Embryonic facial prominence (tissue), 1 donor: ENCODE results near the gene CLINT1.

ENCODE experiments used
- DNase-seq: peaks from one replicate; pipeline ENCODE4 v3.0.0-alpha.2; 2016; ENCODE audit errors: extremely low spot score

CLINT1 gene

GRCh38 chr5:157820593-157821252 is 38.2 kb downstream of the CLINT1 start:
- peak; percentile 53 for DNase-seq

DNA sequence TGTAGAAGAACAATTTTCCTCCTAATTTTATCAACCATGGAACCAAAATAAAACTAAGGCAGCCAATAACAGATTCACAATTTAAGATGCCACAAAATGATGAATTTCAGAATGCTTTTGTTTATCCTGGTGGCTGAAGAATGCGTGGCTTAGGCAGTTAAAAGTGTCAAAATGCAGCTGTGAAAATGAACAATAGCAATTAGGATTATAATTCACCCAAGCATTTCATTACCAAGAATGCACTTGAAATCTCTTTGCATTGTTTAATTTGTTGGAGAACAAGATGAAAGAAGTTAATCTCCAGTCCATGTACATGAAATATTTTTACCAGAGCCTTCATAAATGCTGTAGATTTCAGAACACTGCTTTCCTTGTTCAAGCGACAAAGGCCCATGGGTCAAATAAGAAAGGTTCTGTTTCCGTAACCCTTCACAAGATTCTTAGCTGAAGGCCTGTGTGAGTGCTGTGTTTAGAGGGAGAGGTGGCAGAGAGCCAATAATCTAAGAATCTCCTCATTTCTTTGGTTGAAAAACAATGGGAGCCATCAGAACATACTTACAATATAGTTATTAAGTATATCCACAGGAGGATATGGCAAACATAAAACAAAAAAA is 39.3 kb downstream of the CLINT1 start:
- no peak for DNase-seq

DNA sequence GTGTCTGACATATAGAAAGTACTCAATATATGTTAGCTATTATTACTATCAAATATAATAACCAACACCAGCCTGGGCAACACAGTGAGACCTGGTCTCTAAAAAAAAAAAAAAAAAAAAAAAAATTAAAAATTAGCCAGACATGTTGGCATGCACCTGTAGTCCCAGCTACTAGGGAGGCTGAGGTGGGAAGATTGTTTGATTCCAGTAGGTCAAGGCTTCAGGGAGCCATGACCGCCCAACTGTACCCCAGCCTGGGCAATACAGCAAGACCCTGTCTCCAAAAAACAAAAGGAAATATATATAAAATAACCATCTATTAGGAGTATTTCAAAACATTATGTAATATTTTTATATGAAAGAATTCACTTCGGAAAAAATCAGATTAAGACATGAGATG is 40.6 kb downstream of the CLINT1 start:
- DNase-seq = no peak

DNA sequence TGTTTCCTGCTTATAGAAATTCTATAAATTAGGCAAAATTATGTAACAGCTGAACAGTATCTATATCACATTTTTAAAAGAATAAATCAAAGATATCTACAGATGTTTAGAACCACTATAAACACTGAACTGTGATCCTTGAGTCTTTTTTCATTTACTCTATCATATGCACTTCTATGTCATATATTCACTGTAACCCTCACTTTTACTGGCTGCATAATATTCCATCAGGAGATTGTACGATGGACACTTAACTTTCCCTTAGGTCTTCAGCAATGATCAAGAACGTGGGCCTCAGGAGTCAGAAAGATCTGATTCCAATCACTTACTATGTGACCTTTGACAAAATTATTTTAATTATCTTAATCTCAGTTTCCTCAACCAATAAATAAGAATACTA is 41.0 kb downstream of the CLINT1 start:
- no peak for DNase-seq

GRCh38 chr5:157817387-157817702 is 41.6 kb downstream of the CLINT1 start:
- no peak for DNase-seq

DNA sequence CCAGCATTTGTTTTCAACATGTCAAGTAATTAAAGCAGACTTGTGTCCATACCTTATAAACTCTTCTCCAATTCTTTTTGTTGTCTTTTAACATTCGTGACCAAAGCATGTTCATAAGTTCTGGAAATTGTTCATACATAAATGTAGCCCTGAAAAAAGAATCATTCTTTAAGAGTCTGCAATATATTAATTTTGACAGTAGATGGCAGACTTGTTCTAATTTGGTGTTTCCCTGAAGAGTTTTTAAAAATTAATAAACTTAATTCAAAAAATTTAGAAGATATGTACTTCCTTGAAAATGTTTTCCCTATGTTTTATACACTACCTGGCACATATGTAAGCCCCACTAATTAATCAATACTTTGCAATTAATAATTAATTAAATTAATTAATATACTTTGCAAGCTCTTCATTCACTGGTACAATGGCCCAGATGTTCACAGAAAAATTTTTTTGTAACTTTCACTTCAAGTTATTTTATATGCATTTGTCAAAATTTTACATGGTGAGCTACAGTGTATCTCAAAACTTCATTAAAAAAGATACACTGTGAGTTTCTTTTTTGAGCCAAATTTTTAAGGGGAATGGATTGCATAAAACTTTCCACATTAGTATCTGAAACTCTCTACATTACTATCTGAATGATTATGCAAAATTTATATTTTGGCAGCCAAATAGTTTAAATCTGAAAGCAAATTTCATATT is 42.1 kb downstream of the CLINT1 start:
- peak; percentile 65 for DNase-seq

GRCh38 chr5:157812086-157812485 is 46.9 kb downstream of the CLINT1 start:
- no peak for DNase-seq

DNA sequence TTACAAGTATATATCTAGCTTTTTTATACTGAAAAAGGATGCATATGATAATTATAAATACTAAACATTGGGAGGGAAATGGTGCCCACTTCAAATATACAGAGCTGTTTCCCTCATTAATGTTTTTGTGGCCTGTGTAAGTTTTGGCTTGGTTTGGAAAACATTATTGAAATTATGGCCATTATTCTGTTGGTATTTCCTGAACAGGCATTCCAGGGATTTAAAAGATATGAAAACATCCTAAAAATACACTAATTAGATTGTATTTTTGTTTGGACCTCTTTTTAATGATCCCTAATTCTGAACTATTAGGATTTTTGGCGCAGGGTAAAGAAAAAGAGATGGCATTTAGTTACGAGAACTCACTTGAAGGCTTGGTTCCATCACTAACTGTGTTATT is 50.9 kb downstream of the CLINT1 start:
- DNase-seq = no peak

DNA sequence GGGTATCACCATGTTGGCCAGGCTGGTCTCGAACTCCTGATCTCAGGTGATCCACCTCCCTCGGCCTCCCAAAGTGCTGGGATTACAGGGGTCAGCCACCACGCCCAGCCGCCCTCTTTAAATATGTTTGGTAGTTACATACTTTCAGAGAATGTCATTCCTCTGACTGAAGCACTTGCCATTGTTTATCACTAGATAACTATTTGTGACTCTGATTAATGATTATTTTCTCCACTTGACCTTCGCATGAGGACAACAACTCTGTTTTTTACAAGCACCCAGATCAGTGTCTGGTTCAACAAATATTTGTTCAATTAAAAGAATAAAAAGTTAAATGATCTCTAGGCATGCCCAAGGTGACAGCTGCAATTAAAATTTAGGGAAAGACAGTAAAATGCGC is 56.2 kb downstream of the CLINT1 start:
- no peak for DNase-seq

DNA sequence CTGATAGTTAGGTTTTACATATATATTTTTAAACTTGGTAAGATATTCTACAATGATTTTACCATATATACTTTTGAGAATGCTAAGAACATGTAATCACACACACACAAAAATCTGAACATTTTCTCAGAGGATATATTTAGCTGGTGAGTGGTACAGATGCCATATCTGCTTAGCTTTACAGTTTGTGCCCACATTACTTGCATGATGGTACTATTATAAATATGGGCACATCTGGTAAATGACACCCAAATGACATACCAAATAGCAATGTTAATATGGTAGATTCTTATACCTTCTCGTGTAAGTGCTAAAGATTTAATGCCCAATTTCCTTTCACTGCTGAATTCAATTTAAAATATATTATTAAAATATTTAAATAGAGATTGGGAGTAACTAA is 58.8 kb downstream of the CLINT1 start:
- DNase-seq = no peak

DNA sequence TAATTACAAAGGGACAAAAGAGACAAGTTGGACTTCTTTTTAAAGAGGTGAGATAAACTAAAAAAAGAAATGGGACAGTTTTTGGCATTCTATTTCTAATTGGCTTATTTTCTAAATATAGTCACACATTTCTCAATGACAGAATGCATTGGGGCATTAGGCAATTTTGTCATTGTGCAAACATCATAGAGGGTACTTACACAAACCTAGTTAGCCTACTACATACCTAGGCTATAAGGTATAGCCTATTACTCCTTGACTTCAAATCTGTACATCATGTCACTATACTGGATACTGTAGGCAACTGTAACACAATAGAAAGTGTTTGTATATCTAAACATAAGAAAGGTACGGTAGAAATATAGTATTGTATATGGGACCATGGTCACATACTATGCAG is 59.4 kb downstream of the CLINT1 start:
- DNase-seq = no peak

DNA sequence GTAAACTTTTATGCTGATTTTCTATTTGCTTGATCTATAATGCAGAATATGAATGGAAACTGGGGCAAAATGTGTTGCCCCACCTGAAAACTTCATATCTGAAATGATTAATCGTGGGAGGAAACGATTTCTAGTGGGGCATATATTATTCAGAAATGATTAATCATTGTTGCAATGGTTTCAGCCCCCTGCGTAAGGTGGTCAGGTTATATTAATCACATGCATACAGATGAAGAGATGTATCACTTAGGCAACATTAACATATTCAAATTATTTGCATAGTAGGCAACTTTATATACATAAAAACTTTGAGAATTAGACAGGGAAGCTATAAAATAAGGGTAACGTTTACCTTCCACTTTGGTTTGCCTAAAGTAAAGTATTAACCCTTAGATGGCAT is 65.6 kb downstream of the CLINT1 start:
- no peak for DNase-seq

DNA sequence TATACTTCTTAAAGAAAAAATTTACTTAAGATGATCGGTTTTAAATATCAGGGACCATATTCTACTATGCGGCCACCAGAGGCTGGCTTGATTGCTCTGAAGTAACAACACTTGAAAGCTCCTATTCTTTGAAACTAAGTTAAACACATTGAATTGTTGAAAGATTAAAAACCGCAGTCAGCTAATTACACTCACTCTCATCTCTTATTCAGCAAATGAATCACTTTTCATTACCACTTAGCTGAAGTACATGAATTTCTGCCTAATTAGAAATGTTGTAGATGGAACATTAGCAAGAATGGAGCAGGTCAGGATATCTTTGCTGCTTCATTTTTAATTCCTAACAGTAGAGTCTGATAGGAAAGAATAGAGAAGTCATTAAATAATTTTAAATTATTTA is 73.1 kb downstream of the CLINT1 start:
- no peak for DNase-seq

DNA sequence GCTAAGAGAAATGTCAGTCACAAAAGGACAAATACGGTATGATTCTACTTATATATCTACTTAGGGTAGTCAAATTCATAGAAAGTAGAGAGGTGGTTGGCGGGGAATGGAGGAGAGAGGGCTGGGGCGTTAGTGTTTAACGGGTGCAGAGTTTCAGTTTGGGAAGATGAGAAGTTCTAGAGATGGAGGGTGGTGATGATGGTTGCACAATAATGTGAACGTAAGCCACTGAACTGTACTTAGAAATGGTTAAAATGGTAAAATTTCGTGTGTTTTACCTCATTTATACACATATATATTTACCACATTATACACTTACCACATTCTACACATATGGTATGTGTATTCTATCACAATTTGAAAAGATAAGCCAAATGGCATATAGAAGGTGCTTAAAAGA is 79.7 kb downstream of the CLINT1 start:
- DNase-seq = no peak

GRCh38 chr5:157778121-157778805 is 80.7 kb downstream of the CLINT1 start:
- no peak for DNase-seq

DNA sequence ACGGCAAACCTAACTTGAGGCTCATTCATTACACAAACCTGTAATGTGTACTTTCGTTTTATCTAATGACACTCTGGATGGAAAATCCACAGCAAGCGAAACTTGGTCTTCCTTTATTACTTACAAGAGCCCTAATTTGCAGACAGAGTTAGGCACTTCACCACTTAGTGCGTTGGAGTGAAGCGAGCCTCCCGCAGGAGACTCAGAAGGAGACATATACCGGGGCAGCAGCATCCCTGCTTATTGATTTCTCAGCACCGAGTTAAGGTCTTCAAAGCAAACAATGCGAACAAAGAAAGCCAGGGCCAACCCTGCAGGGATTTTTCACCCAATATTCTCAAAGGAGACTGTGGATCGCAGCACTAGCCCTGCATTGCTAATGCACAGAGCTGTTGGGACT is 86.8 kb downstream of the CLINT1 start:
- DNase-seq = no peak

GRCh38 chr5:157770665-157771064 is 88.3 kb downstream of the CLINT1 start:
- DNase-seq = no peak

GRCh38 chr5:157767689-157768088 is 91.3 kb downstream of the CLINT1 start:
- DNase-seq = no peak

- DNase-seq = no peak
These were observed 92.0 kb downstream of the CLINT1 start for GRCh38 chr5:157766902-157767301.

- no peak for DNase-seq
These were observed 92.5 kb downstream of the CLINT1 start for GRCh38 chr5:157766442-157766841.

GRCh38 chr5:157764531-157764930 is 94.4 kb downstream of the CLINT1 start:
- no peak for DNase-seq

- peak; percentile 73 for DNase-seq
These were observed 97.0 kb downstream of the CLINT1 start for GRCh38 chr5:157761690-157762621.
